Psoas muscle (tissue), 8 donors: Measurements from ENCODE around the gene FKRP. TPM values are rescaled to one million over a fixed set of nuclear protein-coding genes. Genes with fewer than 3 reads are reported as not detected.

ENCODE experiments used
- ATAC-seq, 4 donors: fragments of 200-7000 bp; cut with Tn5 transposase; one replicate each; pipeline ENCODE4 v1.9.1; 2020; ENCODE audit warnings: moderate library complexity in 3 of 4, mild to moderate bottlenecking in 2 of 4
- DNase-seq, 2 donors: peaks; one replicate each; pipeline ENCODE4 v3.0.0-alpha.2; 2020
- H3K27ac ChIP-seq: fragments of 200-600 bp; one replicate; pipeline ENCODE4 v1.8.0; 2022
- H3K27me3 ChIP-seq, 3 donors: fragments of 200-600 bp in 1 of 3; one replicate each; pipeline versions ENCODE4 v1.6.1 to v1.8.0; 2013 to 2022; ENCODE audit warnings: low read length in 2 of 3, mild to moderate bottlenecking in 2 of 3, moderate library complexity in 1 of 3; ENCODE audit not compliant: insufficient read depth in 3 of 3
- H3K36me3 ChIP-seq, 2 donors: fragments of 200-600 bp in 1 of 2; one replicate each; pipeline versions ENCODE4 v1.6.1 to v1.8.0; 2013 to 2022; ENCODE audit warnings: low read depth in 1 of 2, mild to moderate bottlenecking in 1 of 2, moderate library complexity in 1 of 2; ENCODE audit not compliant: insufficient read depth in 1 of 2
- H3K4me1 ChIP-seq: fragments of 200-600 bp; one replicate; pipeline ENCODE4 v1.8.0; 2022
- H3K4me3 ChIP-seq: fragments of 200-600 bp; one replicate; pipeline ENCODE4 v1.8.0; 2022; ENCODE audit warnings: mild to moderate bottlenecking
- H3K9me3 ChIP-seq: fragments of 200-600 bp; one replicate; pipeline ENCODE4 v1.8.0; 2022
- WGBS, 3 donors: extraction: QIAGEN DNeasy Blood & Tissue Kit; methylation state at CpG; one replicate each; pipeline versions ENCODE4 v1.1.6 to v1.1.7; 2013; 5-methylcytosine and 5-hydroxymethylcytosine counted together
- intact Hi-C, 2 donors: fragments of 100-400 bp; cut with DNase I; formaldehyde crosslinking; loops; one replicate each; pipeline versions ENCODE4 v1.11.0 to v1.14.2; 2022
- long read RNA-seq, 2 donors: library from polyadenylated mRNA; unstranded; transcript quantifications; one replicate each; pipeline ENCODE4 v2.0.0, GENCODE V29; 2021
- polyA plus RNA-seq, 3 donors: library from polyadenylated mRNA; stranded (reverse); fragments of 200-250 nt; gene quantifications; one replicate each; pipeline ENCODE4 v1.2.3, GENCODE V29; 2013
- total RNA-seq, 4 donors: library from RNA; stranded (reverse); fragmentation: NEBNext Ultra II Directional in 2 of 4; extraction: Animal tissue kit (Norgen Biotek cat#: 25700) in 2 of 4; gene quantifications; one replicate each; pipeline versions ENCODE4 v1.2.1 to v1.2.4, GENCODE V29; 2021 to 2023
- TF ChIP-seq, protein P1 (sequence below): fragments of 200-600 bp; IDR thresholded peaks from one replicate; pipeline ENCODE4 v1.8.0; 2022; ENCODE audit warnings: antibody characterized with exemption
- donor health status: healthy with polysubstance abuse.
- donor health status: DM: no; HTN: no; CAD: no; lungs with moderate emphysema.
- donor health status: Bipolar disorder and iron deficiency.
- donor health status: healthy.
- donor health status: DM: yes; HTN: yes; CAD: no.
- donor health status: DM: no; HTN: no; CAD: no.
- donor health status: DM: no; HTN: no; CAD: no.
- donor health status: DM: yes; HTN: yes; CAD: no.

Gene FKRP, protein sequence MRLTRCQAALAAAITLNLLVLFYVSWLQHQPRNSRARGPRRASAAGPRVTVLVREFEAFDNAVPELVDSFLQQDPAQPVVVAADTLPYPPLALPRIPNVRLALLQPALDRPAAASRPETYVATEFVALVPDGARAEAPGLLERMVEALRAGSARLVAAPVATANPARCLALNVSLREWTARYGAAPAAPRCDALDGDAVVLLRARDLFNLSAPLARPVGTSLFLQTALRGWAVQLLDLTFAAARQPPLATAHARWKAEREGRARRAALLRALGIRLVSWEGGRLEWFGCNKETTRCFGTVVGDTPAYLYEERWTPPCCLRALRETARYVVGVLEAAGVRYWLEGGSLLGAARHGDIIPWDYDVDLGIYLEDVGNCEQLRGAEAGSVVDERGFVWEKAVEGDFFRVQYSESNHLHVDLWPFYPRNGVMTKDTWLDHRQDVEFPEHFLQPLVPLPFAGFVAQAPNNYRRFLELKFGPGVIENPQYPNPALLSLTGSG
- total RNA-seq (10 to 100 TPM; 14.4 to 24.5 (median 20.3) TPM), polyA plus RNA-seq (10 to 100 TPM; 11.6 to 15.0 (median 13.1) TPM)
- long read RNA-seq, donor 1, transcript FKRP-201 (4 exons, 3,332 nt) = major isoform, 5 of 18 reads
- long read RNA-seq, donor 1, partial matches to known transcripts = 0 of 18 reads
- long read RNA-seq, donor 1, other reads (novel, unspliced or antisense) = 10 of 18 reads
- long read RNA-seq, donor 2, transcript FKRP-219 (5 exons, 597 nt) = minor isoform, 5 of 48 reads
- long read RNA-seq, donor 2, transcript FKRP-201 (4 exons, 3,332 nt) = major isoform, 10 of 48 reads
- long read RNA-seq, donor 2, partial matches to known transcripts = 5 of 48 reads
- long read RNA-seq, donor 2, other reads (novel, unspliced or antisense) = 23 of 48 reads

DNA sequence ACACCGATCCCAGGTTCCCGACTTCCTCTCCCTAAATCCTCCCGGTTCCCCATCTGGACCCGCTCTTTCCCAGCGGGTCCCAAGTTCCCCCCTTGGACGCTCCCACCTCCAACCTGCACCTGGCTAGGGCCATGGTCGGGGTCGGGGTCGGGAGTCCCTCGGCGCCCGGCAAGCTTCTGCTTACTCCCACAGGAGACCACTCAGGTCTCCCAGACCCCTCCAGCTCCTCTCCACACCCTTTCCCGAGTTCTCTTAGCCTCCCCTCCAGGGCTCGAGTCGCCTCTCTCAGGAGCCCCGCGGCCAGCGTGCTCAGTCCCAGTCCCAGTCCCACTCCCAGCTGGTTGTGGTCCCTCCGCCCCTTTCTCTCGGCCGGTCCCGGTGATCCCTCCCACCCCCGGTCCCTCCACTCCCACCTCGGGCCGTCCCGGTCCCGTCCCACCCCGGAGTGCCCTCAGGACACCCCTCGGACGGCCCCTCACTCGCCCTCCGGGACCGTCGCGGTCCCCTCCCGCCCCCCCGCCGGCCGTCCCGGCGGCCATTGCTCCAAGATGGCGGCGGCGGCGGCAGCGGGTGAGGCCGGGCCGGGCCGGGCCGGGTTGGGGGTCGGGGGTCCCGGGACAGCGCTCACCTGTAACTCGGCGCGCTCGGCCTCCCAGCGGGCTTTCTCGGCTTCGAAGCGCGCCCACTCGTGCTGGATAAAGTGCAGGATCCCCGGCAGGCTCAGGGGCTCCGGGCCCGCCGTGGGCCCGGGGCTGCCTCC, at the start of gene FKRP:
Gene FKRP, plus strand, starts transcription at position 537 of the 760 bp plus-strand sequence. CDS start 9,394 bp downstream, outside the sequence.
- ATAC-seq (peak; percentile 39 to 71 (median 59)), DNase-seq (no peak)
- peaks cover 0 to 27% of the 10 kb centered on the region in 2 donors for H3K36me3 ChIP-seq
- no peaks in the 10 kb centered on the region for H3K27me3 ChIP-seq
- H3K4me3 ChIP-seq = peak within 1 kb of the TSS; percentile 99
- H3K4me1 ChIP-seq = peaks cover 45% of the 10 kb centered on the region
- intact Hi-C loops = loop anchor here in 1 of 2 donors (5.0 kb wide), 1 partner anchor 43 kb away; no protein-coding TSS in a partner anchor
- TF ChIP-seq, protein P1, sequence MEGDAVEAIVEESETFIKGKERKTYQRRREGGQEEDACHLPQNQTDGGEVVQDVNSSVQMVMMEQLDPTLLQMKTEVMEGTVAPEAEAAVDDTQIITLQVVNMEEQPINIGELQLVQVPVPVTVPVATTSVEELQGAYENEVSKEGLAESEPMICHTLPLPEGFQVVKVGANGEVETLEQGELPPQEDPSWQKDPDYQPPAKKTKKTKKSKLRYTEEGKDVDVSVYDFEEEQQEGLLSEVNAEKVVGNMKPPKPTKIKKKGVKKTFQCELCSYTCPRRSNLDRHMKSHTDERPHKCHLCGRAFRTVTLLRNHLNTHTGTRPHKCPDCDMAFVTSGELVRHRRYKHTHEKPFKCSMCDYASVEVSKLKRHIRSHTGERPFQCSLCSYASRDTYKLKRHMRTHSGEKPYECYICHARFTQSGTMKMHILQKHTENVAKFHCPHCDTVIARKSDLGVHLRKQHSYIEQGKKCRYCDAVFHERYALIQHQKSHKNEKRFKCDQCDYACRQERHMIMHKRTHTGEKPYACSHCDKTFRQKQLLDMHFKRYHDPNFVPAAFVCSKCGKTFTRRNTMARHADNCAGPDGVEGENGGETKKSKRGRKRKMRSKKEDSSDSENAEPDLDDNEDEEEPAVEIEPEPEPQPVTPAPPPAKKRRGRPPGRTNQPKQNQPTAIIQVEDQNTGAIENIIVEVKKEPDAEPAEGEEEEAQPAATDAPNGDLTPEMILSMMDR = no peak
- peak within 1 kb of the TSS; percentile 95 for H3K27ac ChIP-seq
- H3K9me3 ChIP-seq = no peaks in the 10 kb centered on the region
- 0 to 1% (median 0%) methylated on average over 36 to 68 of the region's 68 CpGs for WGBS, 3 donors

DNA sequence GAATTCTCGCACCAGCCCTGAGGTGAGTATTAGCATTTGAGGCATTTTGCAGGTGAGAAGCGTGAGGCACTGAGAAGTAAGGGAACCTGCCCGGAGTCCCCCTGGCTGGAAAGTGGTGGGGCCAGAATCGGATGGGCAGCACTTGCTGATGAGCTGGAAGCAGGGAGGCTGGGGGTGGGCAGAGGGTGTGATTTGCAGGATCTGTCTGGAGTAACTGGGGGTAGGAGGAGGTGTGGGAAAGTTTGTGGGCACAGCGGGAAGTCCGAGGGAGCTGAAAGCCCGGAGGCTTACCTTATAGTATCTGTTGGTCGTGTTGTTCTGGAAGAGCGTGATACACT, 49.0 kb upstream of the FKRP start:
- Histone ChIP-seq H3K9me3 (no peaks in the 10 kb centered on the region), H3K27me3 (no peaks in the 10 kb centered on the region), H3K27ac (no peak overlapping the region), H3K36me3 (peaks cover 3 to 71% of the 10 kb centered on the region in 2 donors), H3K4me1 (no peaks in the 10 kb centered on the region), H3K4me3 (peak overlapping the region; percentile 38)
- DNase-seq (no peak), ATAC-seq (no peak)
- TF ChIP-seq, protein P1 = no peak
- intact Hi-C loops = no loop called here
- WGBS, 3 donors = 74 to 81% (median 80%) methylated on average over 8 to 9 of the region's 9 CpGs

DNA sequence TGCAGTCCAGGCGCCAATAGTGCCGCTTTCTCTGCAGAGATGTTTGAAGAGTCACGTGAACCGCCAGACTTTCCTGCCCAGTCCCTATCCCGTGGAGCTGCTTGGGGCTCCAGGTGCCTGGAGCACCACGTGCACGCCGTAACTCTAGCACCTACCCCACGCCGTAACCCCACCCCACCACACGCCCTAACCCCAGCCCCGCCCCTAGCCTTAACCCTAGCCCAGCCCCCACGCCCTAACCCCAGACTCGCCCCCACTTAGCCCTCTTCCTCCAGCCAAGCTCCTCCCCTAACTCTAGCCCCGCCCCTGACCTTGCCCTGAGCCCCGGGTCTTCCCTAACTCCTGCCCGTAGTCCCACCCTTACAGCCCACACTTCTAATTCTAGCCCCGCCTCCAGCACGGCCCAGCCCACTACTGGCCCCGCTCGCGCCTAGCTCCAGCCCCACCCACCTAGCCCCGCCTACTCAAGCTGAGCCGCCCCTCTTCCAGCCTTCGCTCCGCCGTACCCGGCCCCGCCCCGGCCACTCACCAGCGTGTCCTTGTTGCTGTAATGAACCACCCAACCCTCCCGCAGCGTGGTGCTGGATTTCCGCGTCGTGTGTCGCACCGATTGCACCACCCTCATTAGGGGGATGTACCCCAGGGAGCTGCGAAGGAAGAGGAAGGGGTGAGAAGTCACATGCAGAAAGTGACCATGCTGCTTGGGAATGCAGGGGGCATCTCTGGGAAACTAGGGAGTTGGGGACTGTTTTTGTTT, 48.5 kb upstream of the FKRP start:
- Histone ChIP-seq H3K27me3 (no peaks in the 10 kb centered on the region), H3K4me3 (peak overlapping the region; percentile 38), H3K4me1 (no peaks in the 10 kb centered on the region), H3K36me3 (peaks cover 3 to 71% of the 10 kb centered on the region in 2 donors), H3K27ac (no peak overlapping the region), H3K9me3 (no peaks in the 10 kb centered on the region)
- DNase-seq = peak; percentile 90 to 94
- peak; percentile 93 to 98 (median 96) for ATAC-seq
- 22 to 31% (median 25%) methylated on average over 38 to 39 of the region's 39 CpGs for WGBS, 3 donors
- intact Hi-C loops = no loop called here
- TF ChIP-seq, protein P1 = no peak
